HepG2 (cell line): ENCODE data around the gene ARHGAP10. TPM values are rescaled to one million over a fixed set of nuclear protein-coding genes. Genes with fewer than 3 reads are reported as not detected.

ENCODE experiments used
- CBX1 ChIP-seq: IDR thresholded peaks from one replicate; pipeline ENCODE4 v1.6.1; 2016; ENCODE audit warnings: antibody characterized with exemption, low read depth
- HOMEZ ChIP-seq: IDR thresholded peaks from 2 replicates; pipeline ENCODE4 v1.6.1; 2016; ENCODE audit warnings: low read depth
- MLX ChIP-seq: IDR thresholded peaks from 2 replicates; pipeline ENCODE4 v1.6.1; 2016
- NCOA2 ChIP-seq: sonication (generic); formaldehyde crosslinking; IDR thresholded peaks from 2 replicates; pipeline ENCODE4 v1.8.0; 2022; ENCODE audit warnings: inconsistent platforms
- NFYB ChIP-seq: sonication (generic); formaldehyde crosslinking; IDR thresholded peaks from 2 replicates; pipeline ENCODE4 v1.4.0; 2020; ENCODE audit warnings: missing genetic modification reagents
- NPAS2 ChIP-seq: sonication (generic); formaldehyde crosslinking; IDR thresholded peaks from 2 replicates; pipeline ENCODE4 v1.8.0; 2022; ENCODE audit warnings: mild to moderate bottlenecking, missing genetic modification reagents, borderline replicate concordance
- NR2C2 ChIP-seq: sonication (generic); formaldehyde crosslinking; IDR thresholded peaks from 2 replicates; pipeline ENCODE4 v1.4.0; 2020; ENCODE audit warnings: missing genetic modification reagents, mild to moderate bottlenecking, moderate library complexity, borderline replicate concordance
- ONECUT2 ChIP-seq: sonication (generic); formaldehyde crosslinking; IDR thresholded peaks from 2 replicates; pipeline ENCODE4 v1.4.0; 2020; ENCODE audit warnings: missing genetic modification reagents
- PRPF4 ChIP-seq: fragments of 200-400 bp; formaldehyde crosslinking; IDR thresholded peaks from 2 replicates; pipeline ENCODE4 v1.6.1; 2016; ENCODE audit warnings: low read length, low read depth; ENCODE audit not compliant: poor library complexity, severe bottlenecking
- RARA ChIP-seq: IDR thresholded peaks from 2 replicates; pipeline ENCODE4 v1.6.1; 2016; ENCODE audit warnings: missing genetic modification reagents, missing compliant biosample characterization
- TCF12 ChIP-seq, 2 experiments: fragments of 450-650 bp in 1 of 2; sonication (generic) in 1 of 2; formaldehyde crosslinking in 1 of 2; IDR thresholded peaks; 2 replicates each; pipeline versions ENCODE4 v1.6.1 to v1.8.0; 2017 to 2022; ENCODE audit warnings: antibody characterized with exemption in 1 of 2, mild to moderate bottlenecking in 1 of 2, missing genetic modification reagents in 1 of 2, moderate library complexity in 1 of 2
- TEAD2 ChIP-seq: sonication (generic); formaldehyde crosslinking; IDR thresholded peaks from 2 replicates; pipeline ENCODE4 v1.9.0; 2021; ENCODE audit warnings: missing genetic modification reagents
- ZMAT5 ChIP-seq: sonication (generic); formaldehyde crosslinking; IDR thresholded peaks from 2 replicates; pipeline ENCODE4 v1.5.0; 2020; ENCODE audit warnings: mild to moderate bottlenecking, low read depth, missing genetic modification reagents, borderline replicate concordance
- ZSCAN20 ChIP-seq: sonication (generic); formaldehyde crosslinking; IDR thresholded peaks from 2 replicates; pipeline ENCODE4 v1.4.0; 2020; ENCODE audit warnings: missing genetic modification reagents, mild to moderate bottlenecking, borderline replicate concordance
- polyA plus RNA-seq, 8 experiments: library from polyadenylated mRNA; depleted of rRNA in 3 of 8; stranded (reverse) in 7 of 8; unstranded in 1 of 8; fragments of >200 nt; fragmentation: Illumina TruSeq in 4 of 8; extraction: Trizol in 4 of 8; gene quantifications; 2 replicates each; pipeline versions ENCODE4 v1.2.1 to v1.2.3, GENCODE V29; 2011 to 2016; ENCODE audit warnings: low read depth in 4 of 8, missing spikeins in 1 of 8, mixed read lengths in 1 of 8; ENCODE audit not compliant: insufficient read depth in 1 of 8
- total RNA-seq, 5 experiments: library from RNA; depleted of rRNA; stranded (reverse); fragments of >200 nt; fragmentation: Illumina TruSeq; extraction: Trizol; gene quantifications; 2 replicates each; pipeline ENCODE4 v1.2.3, GENCODE V29; 2016; ENCODE audit warnings: low read depth in 1 of 5
- TF ChIP-seq, protein P1 (sequence below), 2 experiments: IDR thresholded peaks; 2 replicates each; pipeline ENCODE4 v1.6.1; 2011 to 2012; ENCODE audit warnings: low read length in 2 of 2, borderline replicate concordance in 1 of 2, low read depth in 1 of 2, mild to moderate bottlenecking in 1 of 2, moderate library complexity in 1 of 2
- TF ChIP-seq, protein P2 (sequence below): IDR thresholded peaks from 2 replicates; pipeline ENCODE4 v1.6.1; 2016; ENCODE audit warnings: mild to moderate bottlenecking

The ARHGAP10 gene
- total and polyA plus RNA-seq, 2 of the 13 experiments (the other 11 are each of a cell fraction or from before 2014, with no cell fraction given): 0.45 to 1.6 TPM

- TF ChIP-seq, protein P1, sequence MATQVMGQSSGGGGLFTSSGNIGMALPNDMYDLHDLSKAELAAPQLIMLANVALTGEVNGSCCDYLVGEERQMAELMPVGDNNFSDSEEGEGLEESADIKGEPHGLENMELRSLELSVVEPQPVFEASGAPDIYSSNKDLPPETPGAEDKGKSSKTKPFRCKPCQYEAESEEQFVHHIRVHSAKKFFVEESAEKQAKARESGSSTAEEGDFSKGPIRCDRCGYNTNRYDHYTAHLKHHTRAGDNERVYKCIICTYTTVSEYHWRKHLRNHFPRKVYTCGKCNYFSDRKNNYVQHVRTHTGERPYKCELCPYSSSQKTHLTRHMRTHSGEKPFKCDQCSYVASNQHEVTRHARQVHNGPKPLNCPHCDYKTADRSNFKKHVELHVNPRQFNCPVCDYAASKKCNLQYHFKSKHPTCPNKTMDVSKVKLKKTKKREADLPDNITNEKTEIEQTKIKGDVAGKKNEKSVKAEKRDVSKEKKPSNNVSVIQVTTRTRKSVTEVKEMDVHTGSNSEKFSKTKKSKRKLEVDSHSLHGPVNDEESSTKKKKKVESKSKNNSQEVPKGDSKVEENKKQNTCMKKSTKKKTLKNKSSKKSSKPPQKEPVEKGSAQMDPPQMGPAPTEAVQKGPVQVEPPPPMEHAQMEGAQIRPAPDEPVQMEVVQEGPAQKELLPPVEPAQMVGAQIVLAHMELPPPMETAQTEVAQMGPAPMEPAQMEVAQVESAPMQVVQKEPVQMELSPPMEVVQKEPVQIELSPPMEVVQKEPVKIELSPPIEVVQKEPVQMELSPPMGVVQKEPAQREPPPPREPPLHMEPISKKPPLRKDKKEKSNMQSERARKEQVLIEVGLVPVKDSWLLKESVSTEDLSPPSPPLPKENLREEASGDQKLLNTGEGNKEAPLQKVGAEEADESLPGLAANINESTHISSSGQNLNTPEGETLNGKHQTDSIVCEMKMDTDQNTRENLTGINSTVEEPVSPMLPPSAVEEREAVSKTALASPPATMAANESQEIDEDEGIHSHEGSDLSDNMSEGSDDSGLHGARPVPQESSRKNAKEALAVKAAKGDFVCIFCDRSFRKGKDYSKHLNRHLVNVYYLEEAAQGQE (IDR thresholded peaks at IDR 0.05; ENCODE audit: borderline replicate concordance in 1 of 2, low read depth in 1 of 2, low read length in 2 of 2): no peak
- TF ChIP-seq ONECUT2 (CRISPR knock-in tag) (no peak), ZMAT5 (no peak), TEAD2 (CRISPR knock-in tag) (no peak), ZSCAN20 (no peak; the same call in 1 of the 2 replicates), TCF12 (IDR thresholded peaks at IDR 0.05) (no peak), TCF12 (CRISPR knock-in tag; IDR thresholded peaks at IDR 0.05) (no peak; the same call in 1 of the 2 replicates), NR2C2 (CRISPR knock-in tag) (peak; percentile 70), NCOA2 (no peak), NPAS2 (CRISPR knock-in tag) (no peak), RARA (no peak; the same call in none of the 2 replicates), NFYB (peak; percentile 54; the same call in 1 of the 2 replicates), HOMEZ (CRISPR knock-in tag) (peak; percentile 15; the same call in 1 of the 2 replicates), PRPF4 (no peak), CBX1 (no peak), MLX (CRISPR knock-in tag) (no peak; the same call in 1 of the 2 replicates)
- TF ChIP-seq, protein P2, sequence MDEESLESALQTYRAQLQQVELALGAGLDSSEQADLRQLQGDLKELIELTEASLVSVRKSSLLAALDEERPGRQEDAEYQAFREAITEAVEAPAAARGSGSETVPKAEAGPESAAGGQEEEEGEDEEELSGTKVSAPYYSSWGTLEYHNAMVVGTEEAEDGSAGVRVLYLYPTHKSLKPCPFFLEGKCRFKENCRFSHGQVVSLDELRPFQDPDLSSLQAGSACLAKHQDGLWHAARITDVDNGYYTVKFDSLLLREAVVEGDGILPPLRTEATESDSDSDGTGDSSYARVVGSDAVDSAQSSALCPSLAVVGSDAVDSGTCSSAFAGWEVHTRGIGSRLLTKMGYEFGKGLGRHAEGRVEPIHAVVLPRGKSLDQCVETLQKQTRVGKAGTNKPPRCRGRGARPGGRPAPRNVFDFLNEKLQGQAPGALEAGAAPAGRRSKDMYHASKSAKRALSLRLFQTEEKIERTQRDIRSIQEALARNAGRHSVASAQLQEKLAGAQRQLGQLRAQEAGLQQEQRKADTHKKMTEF (CRISPR knock-in tag): peak; percentile 78
These were observed 47.9 kb upstream of the ARHGAP10 start, which contains the start of gene PRMT9 (continued) for GRCh38 chr4:147683717-147684700.
